Lung (tissue), 12 donors: ENCODE measurements around the gene UNC13B. TPM values are rescaled to one million over a fixed set of nuclear protein-coding genes. Genes with fewer than 3 reads are reported as not detected.
A peak's percentile ranks its signal among the peaks of the same experiment; 100 is the strongest.

Experiments used
- ATAC-seq: fragments of 200-7000 bp; cut with Tn5 transposase; one replicate; pipeline ENCODE4 v1.9.1; 2020; ENCODE audit warnings: moderate number of reproducible peaks; ENCODE audit not compliant: insufficient read depth, low FRiP score
- DNase-seq, 3 donors: peaks; one replicate each; pipeline ENCODE4 v3.0.0-alpha.2; 2013 to 2017
- H3K27ac ChIP-seq, 2 donors: one replicate each; pipeline ENCODE4 v1.5.1; 2013; ENCODE audit warnings: mild to moderate bottlenecking in 2 of 2, moderate library complexity in 2 of 2, control low read depth in 1 of 2, inconsistent platforms in 1 of 2, low read depth in 1 of 2, low read length in 1 of 2
- H3K27me3 ChIP-seq, 3 donors: one replicate each; pipeline ENCODE4 v1.5.1; 2013; ENCODE audit warnings: low read length in 2 of 3; ENCODE audit not compliant: control insufficient read depth in 3 of 3, insufficient read depth in 3 of 3
- H3K36me3 ChIP-seq, 4 donors: one replicate each; pipeline ENCODE4 v1.5.1; 2013; ENCODE audit warnings: low read length in 4 of 4, mild to moderate bottlenecking in 1 of 4, moderate library complexity in 1 of 4; ENCODE audit not compliant: control insufficient read depth in 4 of 4, insufficient read depth in 4 of 4
- H3K4me1 ChIP-seq, 5 donors: one replicate each; pipeline ENCODE4 v1.5.1; 2013; ENCODE audit warnings: low read length in 5 of 5, mild to moderate bottlenecking in 2 of 5, moderate library complexity in 1 of 5; ENCODE audit not compliant: control insufficient read depth in 5 of 5, insufficient read depth in 5 of 5
- H3K4me3 ChIP-seq: one replicate; pipeline ENCODE4 v1.5.1; 2013; ENCODE audit warnings: mild to moderate bottlenecking, control low read depth, moderate library complexity
- H3K9ac ChIP-seq, 2 donors: one replicate each; pipeline ENCODE4 v1.5.1; 2013; ENCODE audit warnings: low read length in 2 of 2, control low read depth in 1 of 2; ENCODE audit not compliant: insufficient read depth in 1 of 2
- H3K9me3 ChIP-seq, 4 donors: one replicate each; pipeline ENCODE4 v1.5.1; 2013; ENCODE audit warnings: low read length in 3 of 4, mild to moderate bottlenecking in 1 of 4, moderate library complexity in 1 of 4; ENCODE audit not compliant: control insufficient read depth in 4 of 4, insufficient read depth in 3 of 4
- WGBS, 2 donors: extraction: QIAGEN DNeasy Blood & Tissue Kit; methylation state at CpG; one replicate each; pipeline ENCODE4 v1.1.7; 2013; 5-methylcytosine and 5-hydroxymethylcytosine counted together
- polyA plus RNA-seq, 2 donors: library from polyadenylated mRNA; stranded (reverse); fragments of 200-250 nt; gene quantifications; one replicate each; pipeline ENCODE4 v1.2.1, GENCODE V29; 2013
- total RNA-seq, 2 donors: library from RNA; depleted of rRNA in 1 of 2; stranded (reverse); fragments of >200 nt in 1 of 2; gene quantifications; one replicate each; pipeline ENCODE4 v1.2.1, GENCODE V29; 2014 to 2021
- TF ChIP-seq, protein P1 (sequence below): IDR thresholded peaks from 2 replicates; pipeline ENCODE4 v1.5.1; 2012; ENCODE audit warnings: mild to moderate bottlenecking; ENCODE audit errors: control extremely low read depth, extremely low read depth
- donor health status: control.
- donor health status: control.
- donor health status: Bipolar disorder and iron deficiency.
- donor health status: healthy.
- donor health status: DM: yes; HTN: yes; CAD: no.

Gene UNC13B
- total and polyA plus RNA-seq, 4 donors, result 25.8 to 102 (median 64.4) TPM

DNA sequence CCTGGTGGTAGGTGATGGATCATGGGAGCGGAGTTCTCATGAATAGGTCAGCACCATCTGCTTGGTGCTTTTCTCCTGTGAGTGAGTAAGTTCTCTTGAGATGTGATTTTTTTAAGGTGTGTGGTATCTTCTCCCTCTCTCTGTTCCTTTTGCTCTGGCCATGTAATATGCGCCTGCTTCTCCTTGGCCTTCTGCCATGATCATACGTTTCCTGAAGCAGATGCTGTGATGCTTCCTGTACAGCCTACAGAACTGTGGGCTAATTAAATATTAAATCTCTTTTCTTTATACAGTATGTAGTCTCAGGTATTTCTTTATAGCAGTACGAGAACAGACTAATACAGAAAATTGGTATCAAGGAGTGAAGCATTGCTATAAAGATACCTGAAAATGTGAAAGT, 36.4 kb downstream of the UNC13B start:
- TF ChIP-seq, protein P1, sequence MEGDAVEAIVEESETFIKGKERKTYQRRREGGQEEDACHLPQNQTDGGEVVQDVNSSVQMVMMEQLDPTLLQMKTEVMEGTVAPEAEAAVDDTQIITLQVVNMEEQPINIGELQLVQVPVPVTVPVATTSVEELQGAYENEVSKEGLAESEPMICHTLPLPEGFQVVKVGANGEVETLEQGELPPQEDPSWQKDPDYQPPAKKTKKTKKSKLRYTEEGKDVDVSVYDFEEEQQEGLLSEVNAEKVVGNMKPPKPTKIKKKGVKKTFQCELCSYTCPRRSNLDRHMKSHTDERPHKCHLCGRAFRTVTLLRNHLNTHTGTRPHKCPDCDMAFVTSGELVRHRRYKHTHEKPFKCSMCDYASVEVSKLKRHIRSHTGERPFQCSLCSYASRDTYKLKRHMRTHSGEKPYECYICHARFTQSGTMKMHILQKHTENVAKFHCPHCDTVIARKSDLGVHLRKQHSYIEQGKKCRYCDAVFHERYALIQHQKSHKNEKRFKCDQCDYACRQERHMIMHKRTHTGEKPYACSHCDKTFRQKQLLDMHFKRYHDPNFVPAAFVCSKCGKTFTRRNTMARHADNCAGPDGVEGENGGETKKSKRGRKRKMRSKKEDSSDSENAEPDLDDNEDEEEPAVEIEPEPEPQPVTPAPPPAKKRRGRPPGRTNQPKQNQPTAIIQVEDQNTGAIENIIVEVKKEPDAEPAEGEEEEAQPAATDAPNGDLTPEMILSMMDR, result no peak
- Histone ChIP-seq H3K27ac (no peak overlapping the region), H3K9ac (no peak overlapping the region), H3K4me1 (peaks cover 0 to 3% (median 0%) of the 10 kb centered on the region in 5 donors), H3K36me3 (no peaks in the 10 kb centered on the region), H3K27me3 (no peaks in the 10 kb centered on the region), H3K9me3 (peaks cover 0 to 4% (median 2%) of the 10 kb centered on the region in 4 donors), H3K4me3 (no peak overlapping the region)
- ATAC-seq, result no peak
- DNase-seq, result no peak
- WGBS, 2 donors, result 68 to 71% methylated on average over 4 of the region's 4 CpGs

DNA sequence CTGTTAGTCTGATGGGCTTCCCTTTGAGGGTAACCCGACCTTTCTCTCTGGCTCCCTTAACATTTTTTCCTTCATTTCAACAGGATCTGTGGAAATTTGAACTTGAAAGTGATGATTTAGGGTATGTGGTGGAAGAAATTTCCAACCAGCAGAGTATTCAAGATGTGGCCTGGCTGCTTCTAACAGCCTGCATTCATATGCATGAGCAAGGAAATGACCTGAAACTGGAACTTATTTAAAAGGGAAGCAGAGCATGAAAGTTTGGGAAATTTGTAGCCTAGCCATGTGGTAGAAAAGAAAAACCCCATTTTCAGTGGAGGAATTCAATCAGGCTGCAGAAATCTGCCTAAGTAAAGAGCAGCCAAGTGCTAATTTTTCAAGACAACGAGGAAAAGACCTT, 41.7 kb downstream of the UNC13B start:
- ATAC-seq (no peak), DNase-seq (peak in 1 of 3 donors; percentile 10)
- Histone ChIP-seq H3K27me3 (no peaks in the 10 kb centered on the region), H3K9ac (no peak overlapping the region), H3K36me3 (no peaks in the 10 kb centered on the region), H3K4me3 (no peak overlapping the region), H3K9me3 (peaks cover 0 to 17% (median 5%) of the 10 kb centered on the region in 4 donors), H3K27ac (no peak overlapping the region), H3K4me1 (no peaks in the 10 kb centered on the region)
- 86 to 94% methylated on average over 2 of the region's 2 CpGs for WGBS, 2 donors
- TF ChIP-seq, protein P1, result no peak

DNA sequence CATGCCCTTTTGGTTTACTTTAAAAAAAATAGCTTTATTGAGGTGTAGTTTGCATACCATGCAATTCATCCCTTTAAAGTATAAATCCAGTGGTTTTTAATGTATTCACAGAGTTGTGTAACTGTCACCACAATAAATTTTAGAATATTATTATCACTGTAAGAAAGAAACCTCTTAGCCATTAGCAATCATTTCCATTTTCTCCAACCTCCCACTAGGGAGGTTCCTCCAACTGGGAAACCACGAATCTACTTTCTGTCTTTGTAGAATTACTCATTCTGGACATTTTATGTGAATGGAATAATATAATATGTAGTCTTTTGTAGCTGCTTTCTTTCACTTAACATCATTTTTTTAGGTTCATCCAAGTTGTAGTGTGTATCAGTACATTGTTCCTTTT, 43.5 kb downstream of the UNC13B start:
- no peak for DNase-seq
- no peaks in the 10 kb centered on the region for H3K36me3 ChIP-seq
- no peak overlapping the region for H3K4me3 ChIP-seq
- 81 to 92% methylated on average over 1 of the region's 1 CpG for WGBS, 2 donors
- ATAC-seq, result no peak
- no peaks in the 10 kb centered on the region for H3K27me3 ChIP-seq
- H3K4me1 ChIP-seq, result no peaks in the 10 kb centered on the region
- TF ChIP-seq, protein P1, result no peak
- no peak overlapping the region for H3K9ac ChIP-seq
- peaks cover 0 to 17% (median 5%) of the 10 kb centered on the region in 4 donors for H3K9me3 ChIP-seq
- H3K27ac ChIP-seq, result no peak overlapping the region

DNA sequence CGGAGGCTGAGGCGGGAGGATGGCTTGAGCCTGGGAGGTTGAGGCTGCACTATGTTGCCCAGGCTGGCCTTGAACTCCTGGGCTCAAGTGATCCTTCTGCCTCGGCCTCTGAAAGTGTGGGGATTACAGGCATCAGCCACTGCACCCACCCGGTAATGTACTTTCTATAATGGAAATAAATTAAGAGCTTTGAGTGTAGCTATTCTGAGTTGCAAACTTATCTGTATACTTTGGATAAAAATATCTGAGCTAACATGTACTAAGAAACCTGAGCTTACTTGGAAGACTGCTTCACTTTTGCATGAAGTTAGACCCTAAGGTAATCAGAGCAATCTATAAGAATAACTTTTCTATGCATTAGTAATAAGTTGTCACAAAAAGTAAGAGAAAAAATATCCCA, 50.0 kb downstream of the UNC13B start:
- Histone ChIP-seq H3K36me3 (no peaks in the 10 kb centered on the region), H3K4me3 (no peak overlapping the region), H3K4me1 (no peaks in the 10 kb centered on the region), H3K27ac (no peak overlapping the region), H3K9ac (no peak overlapping the region), H3K9me3 (peaks cover 0 to 2% (median 0%) of the 10 kb centered on the region in 4 donors), H3K27me3 (no peaks in the 10 kb centered on the region)
- 94 to 98% methylated on average over 4 of the region's 4 CpGs for WGBS, 2 donors
- DNase-seq (no peak), ATAC-seq (no peak)
- TF ChIP-seq, protein P1, result no peak
